ENCODE data around the gene COL27A1. TPM values are rescaled to one million over a fixed set of nuclear protein-coding genes. Genes with fewer than 3 reads are reported as not detected.

Gene COL27A1
- total RNA-seq, 4 donors from 2014 or later, result 1.0 to 5.7 (median 3.3) TPM

DNA sequence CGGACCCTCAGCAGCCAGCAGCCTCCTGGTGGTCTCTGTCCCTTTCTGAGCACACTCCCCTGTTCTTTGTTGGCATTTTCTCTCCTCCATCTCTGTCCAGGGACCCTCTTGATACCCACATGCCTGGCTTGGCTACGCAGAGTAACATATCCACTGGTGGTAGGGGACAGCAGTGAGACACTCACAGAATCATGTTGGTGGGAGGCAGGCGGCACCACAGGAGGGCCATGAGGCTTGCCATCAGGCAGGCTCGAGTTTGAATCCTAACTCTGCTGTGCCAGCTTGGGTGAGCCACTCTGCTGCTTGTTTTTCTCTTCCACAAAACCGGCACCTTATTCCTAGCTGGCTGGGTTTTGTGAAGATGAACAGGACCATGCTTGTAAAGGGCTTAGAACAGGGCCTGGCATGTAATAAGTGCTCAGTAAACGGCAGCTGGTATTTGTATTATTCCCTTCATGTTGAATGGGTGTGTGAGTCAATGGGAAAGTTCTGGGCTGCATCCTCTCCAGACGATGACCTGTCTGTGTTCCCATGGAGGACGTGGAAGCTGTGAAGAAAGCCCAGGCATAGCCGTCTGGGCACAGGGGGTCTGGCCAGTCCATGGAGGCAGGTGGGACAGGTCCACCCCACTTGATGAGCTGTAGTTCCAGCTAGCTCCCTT is 2.3 kb downstream of the COL27A1 start:
- WGBS, 2 donors (ENCODE audit: low coverage in 1 of 2), result 80 to 95% methylated on average over 2 to 4 of the region's 9 CpGs
- Histone ChIP-seq H3K27ac (peak overlapping the region in 3 of 4 donors; percentile 47 to 81 (median 65)), H3K27me3 (peaks cover 25% of the 10 kb centered on the region), H3K4me1 (peaks cover 0 to 38% (median 18%) of the 10 kb centered on the region in 3 donors), H3K9me3 (no peaks in the 10 kb centered on the region), H3K4me3 (no peak overlapping the region), H3K36me3 (no peaks in the 10 kb centered on the region)
- TF ChIP-seq POLR2AphosphoS5 (IDR thresholded peaks at IDR 0.05), result no peak
- no peak for ATAC-seq

DNA sequence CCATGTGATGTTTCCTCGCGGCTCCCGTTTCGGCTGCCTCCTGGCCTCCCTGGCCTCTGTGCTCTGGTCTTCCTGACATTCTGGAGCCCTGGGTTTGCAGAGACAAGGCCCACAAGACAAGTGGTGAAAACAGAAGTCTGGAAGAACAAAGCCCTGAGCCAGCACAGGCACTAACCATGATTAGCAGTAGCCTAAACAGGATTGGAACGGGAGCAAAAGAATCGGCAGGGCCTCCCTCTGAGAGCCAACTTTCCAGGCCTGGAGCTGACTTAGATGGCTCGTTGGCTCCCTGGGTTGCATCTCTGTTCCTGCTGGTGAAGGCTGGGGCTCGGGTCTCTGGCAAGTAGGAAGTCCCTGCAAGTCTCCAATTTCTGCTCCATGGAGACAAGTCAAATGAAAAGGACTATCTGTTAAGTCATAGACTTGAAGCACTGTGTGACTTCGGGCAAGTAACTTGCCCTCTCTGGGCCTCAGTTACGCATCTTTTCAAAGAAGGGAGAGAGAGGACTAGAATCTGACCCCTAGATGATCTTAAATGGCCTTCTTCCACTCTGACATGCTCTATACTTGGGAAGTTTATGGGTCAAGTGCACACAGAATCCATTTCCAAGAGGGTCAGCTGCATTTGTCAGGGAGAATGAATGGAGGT is 3.3 kb downstream of the COL27A1 start:
- Histone ChIP-seq H3K27ac (no peak overlapping the region), H3K36me3 (no peaks in the 10 kb centered on the region), H3K9me3 (no peaks in the 10 kb centered on the region), H3K4me3 (no peak overlapping the region), H3K27me3 (peaks cover 15% of the 10 kb centered on the region), H3K4me1 (peaks cover 0 to 43% (median 17%) of the 10 kb centered on the region in 3 donors)
- 77 to 87% methylated on average over 2 to 5 of the region's 10 CpGs for WGBS, 2 donors (ENCODE audit: low coverage in 1 of 2)
- TF ChIP-seq EP300 (IDR thresholded peaks at IDR 0.05) (no peak), POLR2A (IDR thresholded peaks at IDR 0.05) (no peak), POLR2AphosphoS5 (IDR thresholded peaks at IDR 0.05) (no peak)
- TF ChIP-seq, protein P1, sequence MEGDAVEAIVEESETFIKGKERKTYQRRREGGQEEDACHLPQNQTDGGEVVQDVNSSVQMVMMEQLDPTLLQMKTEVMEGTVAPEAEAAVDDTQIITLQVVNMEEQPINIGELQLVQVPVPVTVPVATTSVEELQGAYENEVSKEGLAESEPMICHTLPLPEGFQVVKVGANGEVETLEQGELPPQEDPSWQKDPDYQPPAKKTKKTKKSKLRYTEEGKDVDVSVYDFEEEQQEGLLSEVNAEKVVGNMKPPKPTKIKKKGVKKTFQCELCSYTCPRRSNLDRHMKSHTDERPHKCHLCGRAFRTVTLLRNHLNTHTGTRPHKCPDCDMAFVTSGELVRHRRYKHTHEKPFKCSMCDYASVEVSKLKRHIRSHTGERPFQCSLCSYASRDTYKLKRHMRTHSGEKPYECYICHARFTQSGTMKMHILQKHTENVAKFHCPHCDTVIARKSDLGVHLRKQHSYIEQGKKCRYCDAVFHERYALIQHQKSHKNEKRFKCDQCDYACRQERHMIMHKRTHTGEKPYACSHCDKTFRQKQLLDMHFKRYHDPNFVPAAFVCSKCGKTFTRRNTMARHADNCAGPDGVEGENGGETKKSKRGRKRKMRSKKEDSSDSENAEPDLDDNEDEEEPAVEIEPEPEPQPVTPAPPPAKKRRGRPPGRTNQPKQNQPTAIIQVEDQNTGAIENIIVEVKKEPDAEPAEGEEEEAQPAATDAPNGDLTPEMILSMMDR (IDR thresholded peaks at IDR 0.05), result no peak
- ATAC-seq, result no peak

DNA sequence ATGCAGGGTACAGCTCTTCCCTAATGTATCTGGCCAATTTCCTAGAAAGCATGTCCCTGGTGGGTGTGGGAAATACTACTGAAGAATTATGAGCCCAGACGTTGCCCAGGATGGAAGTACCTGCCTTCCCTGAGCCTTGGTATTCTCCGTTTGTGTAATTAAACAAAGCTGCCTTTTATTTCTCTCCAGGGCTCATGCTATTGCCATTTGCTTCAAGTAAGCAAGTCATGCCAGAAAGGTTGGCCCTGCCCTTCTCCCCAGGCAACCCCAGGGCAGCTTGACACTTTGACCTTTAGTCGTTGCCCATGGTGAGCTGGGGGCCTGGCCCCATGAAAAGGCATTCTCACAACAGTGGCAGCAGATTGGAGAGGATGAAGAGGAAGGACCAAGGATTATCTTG is 4.4 kb downstream of the COL27A1 start:
- peaks cover 0 to 40% (median 6%) of the 10 kb centered on the region in 3 donors for H3K4me1 ChIP-seq
- H3K36me3 ChIP-seq, result no peaks in the 10 kb centered on the region
- TF ChIP-seq POLR2AphosphoS5 (IDR thresholded peaks at IDR 0.05) (no peak), EP300 (IDR thresholded peaks at IDR 0.05) (no peak), POLR2A (IDR thresholded peaks at IDR 0.05) (no peak)
- TF ChIP-seq, protein P1 (IDR thresholded peaks at IDR 0.05), result no peak

DNA sequence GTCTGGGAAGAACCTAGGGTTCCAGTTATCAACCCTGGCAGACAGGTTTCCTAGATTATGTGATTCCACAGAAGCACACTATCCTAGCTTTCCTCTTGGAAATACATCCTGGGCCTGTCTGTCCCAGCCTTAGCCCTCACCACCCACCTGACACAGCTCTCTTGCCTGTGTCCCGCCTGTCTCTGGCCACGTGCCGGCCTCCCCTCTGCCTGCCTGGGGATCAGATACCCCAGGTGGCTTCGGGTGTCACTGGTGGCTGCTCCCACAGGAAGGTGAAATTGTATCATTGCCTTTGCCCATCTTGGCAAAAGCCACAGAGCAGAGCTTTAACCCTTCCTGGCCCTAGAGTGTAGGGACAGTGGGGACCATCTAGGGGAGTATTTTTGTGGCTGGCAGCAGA is 6.2 kb downstream of the COL27A1 start:
- ATAC-seq, result no peak
- no peaks in the 10 kb centered on the region for H3K27me3 ChIP-seq
- H3K36me3 ChIP-seq, result no peaks in the 10 kb centered on the region
- H3K27ac ChIP-seq, result no peak overlapping the region
- H3K9me3 ChIP-seq, result no peaks in the 10 kb centered on the region
- H3K4me1 ChIP-seq, result peaks cover 0 to 24% (median 0%) of the 10 kb centered on the region in 3 donors
- TF ChIP-seq POLR2A (IDR thresholded peaks at IDR 0.05), result no peak
- TF ChIP-seq POLR2AphosphoS5 (IDR thresholded peaks at IDR 0.05), result no peak
- TF ChIP-seq, protein P1 (IDR thresholded peaks at IDR 0.05), result no peak
- no peak for TF ChIP-seq EP300 (IDR thresholded peaks at IDR 0.05)
- H3K4me3 ChIP-seq, result no peak overlapping the region
- WGBS, 2 donors (ENCODE audit: low coverage in 1 of 2), result 87% methylated on average over 3 of the region's 4 CpGs; no CpG with 5 or more reads in 1 of the 2 donors

More for the DNA sequence above, 4.4 kb downstream of the COL27A1 start:
- H3K27ac ChIP-seq, result no peak overlapping the region
- no peak overlapping the region for H3K4me3 ChIP-seq
- H3K9me3 ChIP-seq, result no peaks in the 10 kb centered on the region
- peaks cover 4% of the 10 kb centered on the region for H3K27me3 ChIP-seq
- 50 to 52% methylated on average over 3 of the region's 3 CpGs for WGBS, 2 donors (ENCODE audit: low coverage in 1 of 2)
- no peak for ATAC-seq

DNA sequence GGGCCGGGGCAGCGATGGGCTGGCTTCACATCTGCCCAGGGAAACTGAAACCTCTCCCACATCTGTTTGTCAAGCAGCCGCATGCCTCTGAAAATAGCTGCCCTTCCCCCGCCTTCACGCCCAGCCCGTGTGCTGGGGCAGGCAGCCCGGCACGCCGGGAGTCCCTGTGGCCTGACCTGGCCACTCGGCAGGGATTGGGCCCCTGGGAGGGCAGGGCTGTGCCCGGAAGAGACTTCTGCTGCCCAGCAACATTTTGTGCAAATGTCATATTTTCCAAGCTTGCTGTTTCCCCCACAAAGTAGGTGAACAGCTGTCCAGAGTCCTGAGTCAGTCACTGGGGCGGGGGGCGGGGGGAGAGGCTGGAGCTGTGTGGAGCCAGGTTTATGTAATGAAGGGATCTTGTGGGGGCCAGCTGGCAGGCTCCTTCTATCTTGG is 8.2 kb downstream of the COL27A1 start:
- ATAC-seq, result peak; percentile 78
- 8% methylated on average over 6 of the region's 13 CpGs; no CpG with 5 or more reads in 1 of the 2 donors for WGBS, 2 donors (ENCODE audit: low coverage in 1 of 2)
- H3K4me3 ChIP-seq, result peak overlapping the region in 1 of 2 donors; percentile 1

More for the DNA sequence above, 8.2 kb downstream of the COL27A1 start:
- Histone ChIP-seq H3K4me1 (peaks cover 0 to 16% (median 0%) of the 10 kb centered on the region in 3 donors), H3K27me3 (no peaks in the 10 kb centered on the region), H3K9me3 (no peaks in the 10 kb centered on the region), H3K36me3 (no peaks in the 10 kb centered on the region), H3K27ac (peak overlapping the region in 2 of 4 donors; percentile 19 to 46)
- TF ChIP-seq POLR2AphosphoS5 (IDR thresholded peaks at IDR 0.05) (peak; percentile 36), POLR2A (IDR thresholded peaks at IDR 0.05) (no peak), EP300 (IDR thresholded peaks at IDR 0.05) (no peak)
- TF ChIP-seq, protein P1 (IDR thresholded peaks at IDR 0.05), result no peak
